ENCODE measurements around the gene CSNK2B. TPM values are rescaled to one million over a fixed set of nuclear protein-coding genes. Genes with fewer than 3 reads are reported as not detected.

Gene CSNK2B
- total RNA-seq, 1 donor from 2014 or later = 108 TPM

DNA sequence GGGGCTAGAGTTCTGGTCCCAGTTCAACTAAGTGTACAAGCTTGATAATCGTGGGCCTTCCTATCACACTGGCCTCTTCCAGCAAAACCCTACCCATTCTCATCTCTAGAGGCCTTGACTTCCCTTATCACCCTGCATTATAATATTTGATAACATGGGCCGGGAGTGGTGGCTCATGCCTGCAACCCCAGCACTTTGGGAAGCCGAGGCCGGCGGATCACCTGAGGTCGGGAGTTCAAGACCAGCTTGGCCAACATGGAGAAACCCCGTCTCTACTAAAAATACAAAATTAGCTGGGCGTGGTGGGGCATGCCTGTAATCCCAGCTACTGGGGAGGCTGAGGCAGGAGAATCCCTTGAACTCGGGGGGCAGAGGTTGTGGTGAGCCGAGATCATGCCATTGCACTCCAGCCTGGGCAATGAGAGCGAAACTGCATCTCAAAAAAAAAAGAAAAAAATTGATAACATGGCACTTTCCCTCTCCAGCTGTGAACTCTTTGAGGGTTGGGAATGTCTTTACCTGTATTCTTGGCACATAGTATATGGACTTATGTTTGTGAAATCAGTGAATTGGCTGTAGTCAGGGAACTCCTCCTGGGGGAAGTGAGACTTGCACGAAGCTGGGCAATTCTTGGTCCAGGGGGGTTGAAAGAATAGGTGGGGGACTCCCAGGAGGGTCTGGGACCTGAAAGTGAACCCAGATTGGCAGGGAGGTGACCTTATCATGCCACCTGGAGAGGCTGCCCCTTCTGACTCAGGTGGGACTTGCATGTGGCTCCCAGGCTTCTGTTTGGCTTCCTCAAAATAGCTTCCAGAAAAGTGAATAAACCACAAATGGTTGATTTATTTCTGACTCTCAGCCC, 4.4 kb upstream of the CSNK2B start:
- ATAC-seq = no peak

DNA sequence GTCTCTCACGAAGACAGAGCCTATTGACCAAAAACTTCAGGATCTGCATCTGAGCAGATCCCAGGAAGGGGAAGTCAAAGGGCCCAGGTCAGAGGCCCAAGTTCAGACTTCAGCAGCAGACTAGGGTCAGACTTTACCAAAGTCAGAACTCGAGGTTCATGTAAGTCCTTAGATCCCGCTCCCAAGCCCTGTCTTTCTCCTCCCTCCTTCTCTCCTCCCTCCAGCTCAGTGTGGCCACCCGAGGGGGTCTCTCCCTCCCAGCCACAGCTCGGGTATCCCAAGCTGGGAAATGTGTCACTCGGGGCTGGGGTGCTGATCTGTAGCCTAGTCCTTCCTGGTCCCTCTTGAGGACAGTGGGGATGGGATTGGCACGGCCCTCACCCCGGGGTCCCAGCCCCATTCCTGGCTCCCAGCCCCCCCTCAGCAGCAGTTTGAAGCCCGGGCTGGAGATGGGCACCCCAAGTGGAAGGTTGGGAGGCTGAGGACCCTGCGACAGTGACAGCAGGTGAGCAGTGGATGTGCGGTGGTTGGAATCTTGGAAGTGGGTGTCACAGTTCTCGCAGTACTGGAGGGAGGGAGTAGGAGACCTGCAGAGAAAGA, 3.7 kb upstream of the CSNK2B start:
- no peak for ATAC-seq

DNA sequence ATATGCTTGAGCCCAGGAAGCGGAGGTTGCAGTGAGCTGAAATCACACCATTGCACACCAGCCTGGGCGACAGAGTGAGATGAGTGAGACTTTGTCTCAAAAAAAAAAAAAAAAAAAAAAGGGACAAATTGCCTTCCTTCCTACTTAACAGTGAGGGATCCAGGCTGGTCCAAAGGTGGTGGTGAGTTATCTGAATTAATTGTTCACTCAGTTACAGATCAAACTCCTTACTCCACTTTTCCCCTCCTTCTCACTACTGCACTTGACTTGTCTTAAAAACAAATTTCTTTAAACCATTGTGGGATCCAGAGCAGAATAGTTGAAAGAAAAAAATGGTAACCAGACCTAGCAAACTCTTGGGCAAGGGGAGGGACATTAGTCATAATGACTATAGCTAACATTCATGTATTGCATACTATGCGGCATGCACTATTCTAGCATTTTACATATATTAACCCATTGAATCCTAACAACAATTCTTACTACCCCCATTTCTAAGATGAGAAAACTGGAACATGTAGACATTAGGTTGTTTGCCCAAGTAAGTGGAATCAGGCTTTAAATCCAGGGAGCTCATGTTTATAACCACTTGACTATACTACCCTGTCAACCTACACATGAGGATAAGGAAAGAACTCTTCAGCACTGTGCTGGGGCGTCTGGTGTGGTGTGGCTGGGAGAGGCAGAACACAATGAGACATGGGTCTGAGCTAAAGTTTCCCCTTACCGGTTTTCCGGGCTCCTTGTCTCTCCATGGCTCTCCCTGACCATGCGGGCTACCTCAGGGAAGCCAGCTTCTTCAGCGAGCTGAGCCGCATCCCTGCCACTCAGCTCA, 2.5 kb upstream of the CSNK2B start:
- no peak for ATAC-seq

DNA sequence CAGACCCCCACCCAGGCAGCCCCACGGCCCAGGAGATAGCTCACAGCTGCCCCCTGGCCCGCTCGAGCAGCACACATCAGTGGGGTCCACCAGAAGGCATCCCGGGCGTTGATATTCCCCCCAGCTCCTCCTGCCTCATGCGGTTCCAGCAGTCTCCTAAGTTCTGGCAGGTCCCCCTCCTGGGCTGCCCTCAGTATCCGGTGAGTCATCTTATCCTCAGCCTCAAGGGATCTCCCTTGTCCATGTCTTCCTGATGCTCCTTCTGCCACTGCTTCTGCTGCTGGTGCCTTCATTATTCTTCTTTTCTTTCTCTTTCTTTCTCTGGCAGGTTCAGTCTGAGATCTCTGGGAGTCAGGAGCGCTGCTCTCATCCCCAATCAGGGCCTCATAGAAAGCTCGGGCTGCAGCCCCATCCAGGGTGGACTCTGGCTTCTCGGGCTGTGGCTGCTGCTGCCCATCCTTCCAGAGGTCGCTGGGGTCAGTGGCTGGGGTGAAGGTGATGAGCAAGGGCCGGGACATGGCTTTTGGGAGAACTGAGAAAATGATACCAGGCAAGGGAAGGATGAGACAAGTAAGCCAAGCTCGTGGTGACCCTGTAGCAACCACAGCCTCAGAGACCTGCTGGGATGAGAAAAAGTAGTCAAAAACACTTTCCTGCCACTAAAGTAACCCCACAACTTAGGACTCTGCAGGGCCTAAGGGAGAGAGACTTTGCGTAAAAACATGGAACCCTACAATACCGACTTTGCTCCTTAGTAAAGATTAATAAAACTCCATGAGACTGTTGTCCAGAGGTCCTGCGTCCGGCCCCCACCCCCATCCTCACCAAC, 1.7 kb upstream of the CSNK2B start:
- peak; percentile 4 for ATAC-seq

DNA sequence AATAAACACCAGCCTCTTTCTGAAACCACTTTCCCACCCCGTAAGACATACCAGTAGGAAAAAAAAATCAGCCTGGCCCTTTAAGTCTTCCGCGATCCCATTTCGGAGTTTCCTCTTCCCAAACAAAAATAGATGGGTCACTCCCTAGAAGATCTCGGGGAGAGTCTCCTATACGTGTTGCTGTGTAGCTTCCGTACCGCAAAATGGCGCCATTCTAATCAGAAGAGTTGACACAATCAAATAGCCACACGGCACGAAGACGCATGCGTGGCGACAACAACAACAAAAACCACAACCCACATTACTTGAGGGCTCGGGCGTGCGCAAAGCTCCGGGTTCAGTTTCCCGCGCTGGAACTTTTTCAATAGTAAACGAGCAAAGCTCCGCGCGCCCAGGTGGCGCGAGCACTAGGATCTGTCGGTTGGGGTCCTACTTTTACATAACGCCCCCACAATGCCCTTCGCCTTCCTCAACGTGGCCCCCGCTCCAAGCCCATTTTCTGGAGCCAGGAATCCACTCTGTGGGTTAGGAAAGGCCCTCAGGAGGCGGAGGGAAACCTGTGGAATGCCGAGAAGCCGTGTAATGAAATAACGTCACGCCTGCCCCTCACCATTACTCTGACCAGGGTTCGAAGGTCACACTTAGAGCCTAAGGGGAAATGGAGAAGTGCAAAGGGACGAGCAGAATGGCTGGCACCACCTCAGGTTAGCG, 935 bp upstream of the CSNK2B start, which contains the start of gene GPANK1:
TSS of gene GPANK1 (minus strand) at position 208 of the 711 bp plus-strand sequence. CDS start 519 bp downstream, outside the sequence.
- peak; percentile 69 for ATAC-seq

DNA sequence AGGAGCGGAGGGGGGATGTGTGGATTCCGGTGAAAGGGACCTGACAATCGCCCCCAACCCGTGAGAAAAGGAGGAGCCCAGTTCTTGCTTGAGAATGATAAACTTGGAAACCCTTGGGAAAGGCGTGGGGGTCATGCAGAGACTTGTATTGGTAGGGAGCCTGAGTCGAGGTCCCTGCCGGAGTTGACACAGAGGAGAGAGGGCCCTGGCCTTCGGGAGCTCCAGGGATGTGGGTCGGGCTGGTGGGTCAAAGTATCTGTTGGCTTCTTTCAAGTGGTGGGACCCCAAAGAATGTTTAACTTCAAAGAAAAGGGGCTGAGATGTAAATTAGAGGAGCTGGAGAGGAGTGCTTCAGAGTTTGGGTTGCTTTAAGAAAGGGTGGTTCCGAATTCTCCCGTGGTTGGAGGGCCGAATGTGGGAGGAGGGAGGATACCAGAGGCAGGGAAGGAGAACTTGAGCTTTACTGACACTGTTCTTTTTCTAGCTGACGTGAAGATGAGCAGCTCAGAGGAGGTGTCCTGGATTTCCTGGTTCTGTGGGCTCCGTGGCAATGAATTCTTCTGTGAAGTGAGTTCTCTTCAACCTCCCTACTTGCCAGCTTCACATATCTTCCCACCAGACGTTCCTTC, 571 bp downstream of the CSNK2B start:
- no peak for ATAC-seq

DNA sequence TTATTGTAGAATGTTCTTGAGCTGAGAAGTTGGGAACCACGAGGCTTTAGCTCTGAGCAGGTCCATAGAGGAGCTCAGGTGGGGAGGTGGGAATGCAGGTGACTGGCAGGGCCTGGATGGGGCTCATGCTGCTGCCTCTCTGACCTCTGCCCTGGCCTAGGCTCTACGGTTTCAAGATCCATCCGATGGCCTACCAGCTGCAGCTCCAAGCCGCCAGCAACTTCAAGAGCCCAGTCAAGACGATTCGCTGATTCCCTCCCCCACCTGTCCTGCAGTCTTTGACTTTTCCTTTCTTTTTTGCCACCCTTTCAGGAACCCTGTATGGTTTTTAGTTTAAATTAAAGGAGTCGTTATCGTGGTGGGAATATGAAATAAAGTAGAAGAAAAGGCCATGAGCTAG, 3.8 kb downstream of the CSNK2B start, which contains the start of gene LY6G5B:
TSS of gene LY6G5B (plus strand) at position 301 of the 400 bp plus-strand sequence. CDS start 975 bp downstream, outside the sequence.
- ATAC-seq = no peak

DNA sequence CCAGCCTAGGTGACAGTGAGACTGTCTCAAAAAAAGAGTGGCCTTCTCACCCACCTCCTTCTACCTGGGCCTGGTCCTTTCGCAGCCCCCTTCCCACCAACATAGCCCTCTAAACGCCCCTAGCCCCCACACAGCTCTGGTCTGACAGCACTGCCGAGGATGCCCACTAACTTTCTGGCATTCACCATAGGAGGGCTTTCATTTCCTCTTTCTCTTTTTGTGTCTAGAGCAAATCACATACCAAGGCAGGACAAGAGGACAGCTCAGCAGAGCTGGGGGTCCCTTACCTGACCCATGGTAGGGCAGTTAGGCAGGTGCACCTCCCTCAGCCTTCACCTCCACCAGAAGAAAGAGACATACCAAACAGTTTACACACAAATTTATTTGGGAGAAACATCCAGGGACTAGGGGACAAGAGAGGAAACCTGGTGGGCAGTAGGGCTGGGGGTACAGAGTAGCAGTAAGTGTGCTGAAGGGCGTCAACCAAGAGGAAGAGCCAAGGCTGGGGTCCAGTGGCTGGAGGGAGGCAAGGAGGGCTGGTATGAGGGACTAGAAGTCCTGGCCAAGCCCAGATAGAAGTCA, 10.5 kb downstream of the CSNK2B start:
- no peak for ATAC-seq

DNA sequence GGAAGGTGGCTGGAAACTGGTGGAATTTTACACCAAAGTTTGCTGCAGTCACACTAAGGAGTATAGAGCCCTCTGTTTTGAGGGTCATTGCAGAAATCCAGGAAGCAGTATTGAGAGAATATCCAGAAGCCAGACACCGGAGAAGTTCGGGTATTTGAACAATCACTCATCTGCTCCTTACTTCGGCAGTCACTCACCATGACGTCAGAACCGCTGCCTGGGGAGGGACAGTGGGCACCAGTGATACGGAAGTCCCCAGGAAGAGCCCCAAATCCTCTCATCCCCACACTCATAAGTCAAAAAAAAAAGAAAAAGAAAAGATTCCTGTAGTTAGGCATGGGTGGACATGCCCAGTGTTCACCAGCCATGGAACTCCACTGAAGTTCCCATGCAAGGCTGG, 11.0 kb downstream of the CSNK2B start:
- no peak for ATAC-seq

DNA sequence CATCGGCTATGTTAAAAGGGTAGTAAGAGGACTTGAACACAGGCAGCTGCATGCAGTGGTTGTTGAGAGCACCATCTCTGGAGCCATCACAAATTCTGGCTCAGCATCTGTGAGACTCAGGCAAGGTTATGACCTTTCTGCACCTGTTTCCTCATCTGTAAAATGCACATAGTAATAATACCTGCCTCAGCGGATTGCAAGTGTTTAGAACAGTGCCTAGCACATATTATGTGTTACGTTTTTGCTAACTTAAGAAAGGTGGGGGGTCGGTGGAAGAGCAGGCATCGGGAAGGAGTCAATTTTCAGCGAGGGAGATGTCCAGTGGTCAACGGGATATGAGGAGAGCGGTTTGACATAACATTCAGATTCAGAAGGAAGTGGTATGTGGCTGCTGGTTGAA, 12.1 kb downstream of the CSNK2B start:
- no peak for ATAC-seq

DNA sequence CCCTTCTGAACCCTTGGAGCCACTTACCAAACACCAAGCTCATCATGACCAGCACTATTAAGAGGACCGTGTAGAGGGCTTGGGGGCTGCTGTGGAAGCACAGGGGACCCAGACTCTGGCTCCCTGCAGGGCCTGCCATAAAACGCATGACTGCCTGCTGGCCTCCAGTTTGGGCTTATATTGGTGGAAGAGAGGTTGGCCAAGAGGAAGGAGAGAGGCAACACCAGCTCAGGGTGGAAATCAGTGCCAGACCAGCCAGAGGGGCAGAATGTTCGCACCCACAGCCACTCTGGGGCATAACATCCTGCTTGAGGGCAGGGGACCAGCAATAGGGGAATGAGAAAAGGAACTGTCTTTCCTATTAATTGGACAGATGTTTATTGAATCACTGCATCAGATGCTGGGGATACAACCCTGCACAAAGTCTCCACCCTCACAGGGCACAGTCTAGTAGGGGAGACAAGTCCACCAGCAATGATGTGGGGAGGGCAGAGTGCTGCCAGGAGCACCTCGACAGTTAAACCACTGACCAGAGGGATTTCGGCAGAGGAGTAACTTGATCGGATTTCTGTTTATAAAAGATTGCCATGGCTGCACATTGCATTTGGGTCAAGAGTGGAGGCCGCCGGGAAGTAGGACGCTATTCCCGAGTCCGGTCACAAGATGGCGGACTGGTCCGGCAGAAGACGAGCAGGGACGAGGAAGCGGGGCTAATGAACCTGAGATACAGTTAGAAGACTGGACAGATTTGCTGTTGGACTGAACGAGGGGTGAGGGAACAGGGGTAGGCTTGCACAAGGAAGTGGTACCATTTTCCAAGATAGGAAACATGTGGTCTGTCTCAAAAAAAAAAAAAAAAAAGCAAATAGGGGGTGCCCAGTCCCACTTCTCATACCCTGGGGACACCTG, 14.6 kb downstream of the CSNK2B start, which contains the start of gene LY6G5C:
TSS of gene LY6G5C (minus strand) at position 842 of the 909 bp plus-strand sequence. CDS start at position 148, 694 bp downstream.
- peak; percentile 78 for ATAC-seq

DNA sequence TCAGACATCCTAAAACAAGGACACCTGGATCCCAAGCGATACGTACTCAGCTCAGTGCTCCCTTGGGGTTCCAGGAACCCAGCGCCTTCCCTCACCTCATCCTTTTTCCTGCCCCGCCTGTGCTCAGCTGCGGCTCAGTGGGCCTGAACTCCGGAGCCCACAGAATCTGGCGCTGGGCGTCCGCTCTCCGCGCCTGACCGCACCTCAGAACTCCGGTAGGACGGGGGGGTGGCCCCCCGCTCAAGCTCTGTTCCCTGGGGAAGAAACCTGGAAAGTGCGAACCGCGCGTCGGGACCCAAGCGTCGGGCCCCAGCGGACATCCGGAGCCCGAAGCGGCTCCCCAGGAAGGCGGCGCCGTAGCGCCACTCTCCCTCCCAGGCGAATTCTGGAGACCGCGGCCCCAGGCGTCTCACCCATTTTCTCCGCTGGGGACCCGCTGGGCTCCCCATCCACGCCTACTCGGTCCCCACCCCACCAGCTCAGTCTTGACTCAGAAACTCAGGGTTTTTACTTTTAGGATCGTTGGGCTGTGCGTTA, 15.3 kb downstream of the CSNK2B start:
- peak; percentile 39 for ATAC-seq

DNA sequence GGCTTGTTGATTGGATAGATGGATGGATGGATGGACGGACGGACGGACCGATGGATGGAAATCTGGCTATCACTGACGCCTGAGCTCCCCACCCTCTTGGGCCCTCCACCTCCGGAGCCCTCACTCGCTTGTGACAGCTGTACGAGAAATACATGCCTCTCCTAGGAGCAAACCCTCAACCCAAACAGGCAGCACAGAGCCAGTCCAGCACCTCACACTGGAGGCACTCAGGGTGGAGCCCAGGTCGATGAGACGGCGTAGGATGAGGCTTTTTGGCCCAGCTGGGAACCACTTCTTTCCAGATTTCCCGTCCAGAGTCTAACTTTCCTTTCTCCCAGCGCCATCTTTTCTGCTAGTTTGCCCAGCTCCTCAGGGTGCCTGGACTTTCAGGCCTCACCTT, 17.7 kb downstream of the CSNK2B start:
- ATAC-seq = no peak

DNA sequence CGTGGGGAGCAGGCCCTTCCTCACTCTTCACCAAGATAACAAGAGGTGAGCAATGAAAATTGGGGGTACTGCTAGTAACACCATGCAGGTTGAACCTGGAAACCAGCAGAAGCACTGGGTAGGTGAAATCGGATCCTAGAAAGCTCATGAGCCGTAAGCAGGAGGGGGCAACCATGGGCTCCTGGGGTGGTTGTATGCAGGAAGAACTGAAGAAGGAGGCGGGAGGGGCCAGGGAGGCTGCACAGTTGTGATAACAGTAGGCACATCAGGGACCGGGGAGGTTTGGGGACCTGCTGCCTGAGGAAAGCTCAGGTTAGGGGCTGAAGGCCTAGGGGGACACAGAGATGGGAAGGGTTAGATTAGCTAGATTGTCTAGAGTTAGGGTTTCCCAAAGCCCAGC, 20.6 kb downstream of the CSNK2B start:
- no peak for ATAC-seq

DNA sequence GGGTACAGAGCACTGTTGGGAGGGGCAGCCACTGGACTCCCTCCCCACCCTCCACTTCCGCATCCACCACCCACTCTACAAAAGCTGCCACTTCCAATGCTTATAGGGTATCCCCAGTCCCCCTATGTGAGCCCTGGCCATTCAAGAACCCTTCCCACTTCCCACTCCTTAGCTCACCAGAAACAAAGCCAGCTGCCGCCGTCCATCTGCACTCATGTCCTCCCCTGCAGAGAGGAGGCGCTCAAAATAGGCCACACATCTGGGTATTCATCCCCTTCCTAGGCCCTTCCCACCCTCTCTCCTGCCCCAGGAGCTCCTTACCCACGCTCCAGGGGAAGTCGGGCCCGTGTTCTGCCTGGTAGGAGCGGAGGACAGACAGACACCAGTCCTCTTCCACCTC, 21.4 kb downstream of the CSNK2B start:
- ATAC-seq = no peak

DNA sequence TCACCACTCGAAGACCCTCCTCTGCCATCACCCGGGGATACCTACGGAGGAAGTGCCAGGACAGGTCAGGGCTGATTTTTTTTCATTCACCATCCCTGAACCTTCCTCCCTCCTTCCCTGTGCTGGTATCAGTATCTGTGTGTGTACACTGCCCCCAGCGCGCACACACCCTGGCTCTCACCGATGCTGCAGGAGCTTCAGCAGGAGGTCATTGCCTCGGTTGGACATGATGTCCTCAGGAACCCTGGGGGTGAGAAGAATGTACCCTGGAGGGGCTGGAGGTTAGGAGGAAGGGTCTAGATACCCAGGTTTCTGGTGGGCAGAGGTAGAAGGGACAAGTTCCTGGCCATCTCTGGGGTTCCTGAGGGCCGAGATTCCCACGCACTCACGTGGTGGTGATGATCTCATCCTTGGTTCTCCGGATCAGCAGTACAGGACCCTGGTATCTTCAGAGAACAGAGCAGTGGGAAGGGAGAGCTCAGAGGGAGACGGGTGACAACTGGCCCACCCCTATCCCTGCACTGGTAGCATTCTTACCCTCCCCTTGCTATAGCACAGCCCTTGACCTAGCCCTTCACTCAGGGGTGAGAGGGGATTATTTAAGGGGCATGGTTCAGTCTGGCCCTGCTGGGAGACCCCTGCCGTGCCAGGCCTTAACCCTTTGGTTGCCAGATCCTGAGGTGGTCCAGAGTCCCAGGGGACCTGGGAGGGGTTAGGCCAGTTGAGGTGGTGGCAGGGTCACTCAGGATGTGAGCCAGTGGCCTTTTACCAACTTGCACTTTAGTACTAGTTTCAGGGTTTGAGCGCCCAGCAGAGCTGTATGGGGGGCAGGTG, 22.2 kb downstream of the CSNK2B start:
- no peak for ATAC-seq

DNA sequence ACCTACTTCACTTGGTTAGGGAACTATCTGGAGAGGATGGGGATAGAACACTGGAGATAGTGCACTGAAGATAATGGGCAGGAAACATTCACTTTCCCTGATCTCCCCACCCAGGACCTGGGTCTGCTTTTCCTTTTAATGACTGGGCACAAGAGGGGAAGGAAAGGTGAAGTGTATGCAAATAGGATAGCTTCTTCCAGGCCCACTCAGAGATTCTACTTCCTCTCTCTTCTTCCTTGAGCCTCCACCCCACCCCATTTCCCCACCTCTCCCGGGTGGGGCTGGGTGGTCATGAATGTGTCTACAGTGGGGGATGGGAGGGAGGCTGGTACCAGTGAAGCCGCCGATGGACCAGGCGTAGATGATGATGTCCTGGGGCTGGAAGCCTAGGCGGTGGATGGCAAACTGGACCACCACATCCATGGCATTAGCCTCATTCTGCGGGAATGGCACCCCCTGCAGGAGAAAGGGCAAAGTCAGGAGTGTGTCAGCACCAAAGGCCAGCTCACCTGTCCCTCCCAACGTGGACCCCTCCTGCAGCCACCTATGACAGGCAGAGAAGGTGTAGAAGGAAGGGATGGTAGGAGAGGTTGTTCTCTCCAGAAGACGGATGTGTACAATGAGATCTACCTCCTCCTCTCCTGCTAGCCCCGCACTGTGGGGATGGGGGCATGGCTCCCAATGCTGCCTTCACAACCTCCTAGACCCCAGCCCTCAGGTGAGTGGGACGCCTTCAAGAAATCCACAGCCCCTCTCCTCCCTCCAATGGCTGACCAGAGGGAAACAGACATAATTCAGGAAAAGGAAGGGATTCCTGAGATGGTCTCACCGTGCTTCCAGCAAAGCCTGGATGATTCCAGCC, 23.6 kb downstream of the CSNK2B start:
- ATAC-seq = no peak
